ENCODE measurements around the gene ZNF324B. TPM values are rescaled to one million over a fixed set of nuclear protein-coding genes. Genes with fewer than 3 reads are reported as not detected.
"Not testable (repeated sequence)": the region's sequence is repeated elsewhere in the genome, so short reads cannot be mapped to it uniquely, and the experiment has no call there.

Gene ZNF324B
- total RNA-seq, 1 donor from 2014 or later, result 11.3 TPM

DNA sequence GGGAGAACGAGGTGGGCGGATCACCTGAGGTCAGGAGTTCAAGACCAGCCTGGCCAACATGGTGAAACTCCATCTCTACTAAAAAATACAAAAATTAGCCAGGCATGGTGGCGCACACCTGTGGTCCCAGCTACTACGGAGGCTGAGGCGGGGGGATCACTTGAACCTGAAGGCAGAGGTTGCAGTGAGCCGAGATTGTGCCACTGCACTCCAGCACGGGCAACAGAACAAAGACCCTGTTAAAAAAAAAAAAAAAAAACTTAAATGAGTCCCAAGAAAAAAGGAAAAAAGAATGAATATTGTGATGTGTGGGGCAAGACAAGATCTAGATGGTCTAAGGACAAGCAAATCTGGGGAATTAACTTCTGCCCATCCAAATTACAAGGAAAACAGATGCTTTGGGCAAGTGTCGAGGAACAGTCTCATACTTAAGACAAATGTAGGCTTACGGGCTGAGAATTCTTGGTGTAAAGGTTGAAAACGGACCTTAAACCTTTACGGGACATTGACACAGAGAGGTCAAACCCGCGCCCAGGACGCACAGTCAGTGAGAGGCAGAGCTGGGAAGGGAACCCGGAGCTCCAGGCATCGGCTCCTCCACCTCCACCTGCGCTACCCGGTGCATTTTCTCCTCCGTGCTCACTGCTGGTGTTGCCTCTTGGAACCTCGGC, 14.8 kb downstream of the ZNF324B start:
- peaks cover 17% of the 10 kb centered on the region for H3K36me3 Mint-ChIP-seq (ENCODE audit: low read depth)
- no peak overlapping the region for H3K27ac Mint-ChIP-seq
- DNase-seq (ENCODE audit: low spot score), result no peak
- H3K27me3 Mint-ChIP-seq (ENCODE audit: low read depth), result no peaks in the 10 kb centered on the region
- intact Hi-C loops (cut with micrococcal nuclease), result loop anchor here (2.0 kb wide), 1 partner anchor 15 kb away; the partner anchor contains the start of gene ZNF324B
- H3K4me3 Mint-ChIP-seq (ENCODE audit: low read depth), result peak overlapping the region; percentile 80
- H3K4me1 Mint-ChIP-seq (ENCODE audit: low read depth), result peaks cover 13% of the 10 kb centered on the region
- no peaks in the 10 kb centered on the region for H3K9me3 Mint-ChIP-seq

DNA sequence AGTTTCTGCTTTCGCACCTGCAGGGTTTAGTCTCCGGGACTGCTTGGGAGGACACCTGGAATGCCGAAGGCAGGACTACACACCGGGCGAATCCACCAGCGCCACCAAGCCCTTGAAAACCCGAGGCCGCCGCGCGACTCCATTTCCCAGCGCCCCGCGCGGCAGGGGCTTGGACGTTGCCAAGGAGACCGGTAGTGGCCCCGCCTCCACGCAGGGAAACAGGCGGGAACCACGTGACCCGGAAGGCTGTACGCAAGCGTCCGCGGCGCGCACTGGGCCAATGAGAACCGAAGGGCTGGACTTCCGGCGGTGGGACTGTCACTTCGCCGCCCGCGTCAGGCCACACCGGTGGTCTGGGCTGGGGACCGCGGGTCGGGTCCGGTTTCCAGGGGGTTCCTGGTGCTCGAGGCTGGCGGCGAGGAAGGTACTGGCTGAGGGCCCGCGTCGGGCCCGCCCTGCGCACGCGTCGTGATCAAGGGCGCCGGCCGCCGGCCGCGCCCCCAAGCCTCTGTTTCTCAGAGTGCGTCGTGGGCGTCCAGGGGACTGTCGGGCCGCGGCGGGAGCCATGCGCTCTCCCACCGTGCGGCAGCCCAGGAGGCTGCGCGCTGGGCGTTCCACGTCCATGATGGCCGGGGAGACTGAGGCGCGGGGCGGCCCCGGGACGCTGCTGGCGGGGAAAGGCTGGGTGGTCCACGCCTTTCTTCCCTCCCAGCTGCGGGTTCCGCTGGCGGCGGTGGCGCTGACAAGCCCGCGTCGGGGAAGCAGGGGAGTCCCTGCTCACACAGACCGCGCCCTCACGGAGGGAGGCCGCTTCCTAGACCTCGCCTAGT, 15.6 kb downstream of the ZNF324B start, which contains the start of gene ZNF324:
Gene ZNF324, plus strand, starts transcription at position 321 of the 830 bp plus-strand sequence. CDS start 2,106 bp downstream, outside the sequence.
- Mint-ChIP-seq H3K36me3 (ENCODE audit: low read depth) (peaks cover 21% of the 10 kb centered on the region), H3K27me3 (ENCODE audit: low read depth) (no peaks in the 10 kb centered on the region), H3K4me3 (ENCODE audit: low read depth) (peak within 1 kb of the TSS; percentile 80), H3K4me1 (ENCODE audit: low read depth) (peaks cover 13% of the 10 kb centered on the region), H3K9me3 (no peaks in the 10 kb centered on the region), H3K27ac (peak within 1 kb of the TSS; percentile 68)
- peak; percentile 96 for DNase-seq (ENCODE audit: low spot score)
- intact Hi-C loops (cut with micrococcal nuclease), result loop anchor here (1.0 to 2.0 kb wide), 3 partner anchors 8 to 27 kb away; partner anchors contain the start of genes ZNF132 and ZNF324B

DNA sequence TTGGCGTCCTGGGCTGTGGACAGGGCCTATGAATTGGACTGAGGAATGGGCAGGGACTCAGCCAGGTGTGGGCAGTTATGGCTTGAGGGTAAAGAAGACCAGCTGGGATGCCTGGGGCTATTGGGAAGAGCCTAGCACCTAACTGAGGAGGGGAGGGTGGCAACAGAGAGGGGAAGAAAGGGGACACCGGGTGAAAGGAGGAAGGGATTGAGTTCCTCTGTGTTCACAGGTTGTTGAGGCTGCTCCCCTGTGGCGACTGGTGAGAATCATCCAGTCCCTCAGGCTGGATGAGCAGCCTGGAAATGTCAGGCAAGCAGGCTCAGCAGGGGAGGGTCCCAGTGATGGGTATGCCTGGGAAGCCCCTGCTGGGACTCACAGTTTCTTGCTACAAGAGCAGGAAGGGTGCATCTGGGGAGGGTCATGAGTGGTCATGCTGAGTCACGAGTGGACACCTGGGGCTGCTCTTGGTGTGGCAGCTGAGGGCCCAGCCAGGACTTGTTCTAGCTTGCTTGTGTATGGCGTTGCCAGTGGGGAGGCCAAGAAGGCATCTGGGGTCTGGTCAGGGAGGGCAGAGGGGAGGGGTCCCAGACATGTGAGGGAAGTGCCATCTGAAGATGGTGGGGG, 16.9 kb downstream of the ZNF324B start:
- no peak for DNase-seq (ENCODE audit: low spot score)
- Mint-ChIP-seq H3K27ac (no peak overlapping the region), H3K36me3 (ENCODE audit: low read depth) (peaks cover 33% of the 10 kb centered on the region), H3K4me1 (ENCODE audit: low read depth) (peaks cover 13% of the 10 kb centered on the region), H3K27me3 (ENCODE audit: low read depth) (no peaks in the 10 kb centered on the region), H3K4me3 (ENCODE audit: low read depth) (peak overlapping the region; percentile 80), H3K9me3 (no peaks in the 10 kb centered on the region)
- intact Hi-C loops (cut with micrococcal nuclease), result no loop called here

DNA sequence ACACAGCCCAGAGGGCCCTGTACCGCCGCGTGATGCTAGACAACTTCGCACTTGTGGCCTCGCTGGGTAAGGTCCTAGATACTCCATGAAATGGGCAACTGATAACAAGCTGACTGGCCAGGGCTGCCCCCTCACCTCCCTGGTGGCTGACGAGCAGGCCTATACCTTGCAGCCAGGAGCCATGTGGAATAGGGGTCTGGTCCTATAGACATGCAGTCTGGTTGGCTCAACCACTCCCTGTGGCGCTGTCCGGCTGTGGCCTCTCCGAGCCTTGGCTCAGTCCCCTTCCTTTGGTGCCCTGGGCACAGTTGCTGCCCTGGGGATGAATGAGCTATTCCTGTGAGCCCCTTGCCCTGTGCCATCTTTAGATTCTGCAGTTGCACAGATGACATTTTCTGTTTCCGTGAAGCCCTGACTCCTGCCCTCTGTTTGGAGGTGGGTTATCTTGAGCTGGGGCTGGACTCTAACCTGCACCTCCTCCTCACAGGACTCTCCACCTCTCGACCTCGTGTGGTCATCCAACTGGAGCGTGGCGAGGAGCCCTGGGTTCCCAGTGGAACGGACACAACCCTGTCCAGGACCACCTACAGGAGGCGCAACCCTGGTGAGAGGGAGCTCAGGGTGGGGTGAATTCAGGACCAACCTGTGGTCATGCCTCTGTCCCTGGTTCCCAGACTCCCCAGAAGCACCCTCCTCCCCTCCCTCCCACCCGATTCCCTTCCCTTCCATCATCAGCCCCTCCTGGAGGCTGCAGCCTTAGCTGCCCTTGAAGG, 18.0 kb downstream of the ZNF324B start:
- H3K27ac Mint-ChIP-seq, result no peak overlapping the region

DNA sequence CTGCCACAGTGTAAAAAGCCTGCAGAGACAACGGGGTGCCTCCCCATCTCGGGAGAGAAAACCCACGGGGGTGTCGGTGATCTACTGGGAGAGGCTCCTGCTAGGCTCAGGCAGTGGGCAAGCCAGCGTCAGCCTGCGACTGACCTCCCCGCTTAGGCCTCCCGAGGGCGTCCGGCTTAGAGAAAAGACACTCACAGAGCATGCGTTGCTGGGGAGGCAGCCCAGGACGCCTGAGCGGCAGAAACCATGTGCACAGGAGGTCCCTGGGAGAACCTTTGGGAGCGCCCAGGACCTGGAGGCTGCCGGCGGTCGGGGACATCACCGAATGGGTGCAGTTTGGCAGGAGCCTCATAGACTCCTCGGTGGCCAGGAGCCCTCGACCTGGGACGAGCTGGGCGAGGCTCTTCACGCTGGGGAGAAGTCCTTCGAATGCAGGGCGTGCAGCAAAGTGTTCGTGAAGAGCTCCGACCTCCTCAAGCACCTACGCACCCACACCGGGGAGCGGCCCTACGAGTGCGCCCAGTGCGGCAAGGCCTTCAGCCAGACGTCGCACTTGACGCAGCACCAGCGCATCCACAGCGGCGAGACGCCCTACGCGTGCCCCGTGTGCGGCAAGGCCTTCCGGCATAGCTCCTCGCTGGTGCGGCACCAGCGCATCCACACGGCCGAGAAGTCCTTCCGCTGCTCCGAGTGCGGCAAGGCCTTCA, 19.6 kb downstream of the ZNF324B start:
- H3K27ac Mint-ChIP-seq; H3K27me3 Mint-ChIP-seq (ENCODE audit: low read depth); H3K9me3 Mint-ChIP-seq; intact Hi-C loops (cut with micrococcal nuclease); H3K4me3 Mint-ChIP-seq (ENCODE audit: low read depth); DNase-seq (ENCODE audit: low spot score): not testable (repeated sequence)
- Mint-ChIP-seq H3K36me3 (ENCODE audit: low read depth) (peaks cover 33% of the 10 kb centered on the region), H3K4me1 (ENCODE audit: low read depth) (peaks cover 25% of the 10 kb centered on the region)

More for the DNA sequence above, 18.0 kb downstream of the ZNF324B start:
- Mint-ChIP-seq H3K4me1 (ENCODE audit: low read depth) (peaks cover 18% of the 10 kb centered on the region), H3K9me3 (no peaks in the 10 kb centered on the region), H3K36me3 (ENCODE audit: low read depth) (peaks cover 33% of the 10 kb centered on the region), H3K27me3 (ENCODE audit: low read depth) (no peaks in the 10 kb centered on the region), H3K4me3 (ENCODE audit: low read depth) (peak overlapping the region; percentile 13)
- no peak for DNase-seq (ENCODE audit: low spot score)
- intact Hi-C loops (cut with micrococcal nuclease), result no loop called here

DNA sequence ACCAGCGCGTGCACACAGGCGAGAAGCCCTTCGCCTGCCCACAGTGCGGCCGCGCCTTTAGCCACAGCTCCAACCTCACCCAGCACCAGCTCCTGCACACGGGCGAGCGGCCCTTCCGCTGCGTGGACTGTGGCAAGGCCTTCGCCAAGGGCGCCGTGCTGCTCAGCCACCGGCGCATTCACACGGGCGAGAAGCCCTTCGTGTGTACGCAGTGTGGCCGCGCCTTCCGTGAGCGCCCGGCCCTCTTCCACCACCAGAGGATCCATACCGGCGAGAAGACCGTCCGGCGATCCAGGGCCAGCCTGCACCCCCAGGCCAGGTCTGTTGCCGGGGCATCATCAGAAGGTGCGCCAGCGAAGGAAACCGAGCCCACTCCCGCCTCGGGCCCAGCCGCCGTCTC, 20.3 kb downstream of the ZNF324B start:
- H3K36me3 Mint-ChIP-seq (ENCODE audit: low read depth), result peaks cover 33% of the 10 kb centered on the region

DNA sequence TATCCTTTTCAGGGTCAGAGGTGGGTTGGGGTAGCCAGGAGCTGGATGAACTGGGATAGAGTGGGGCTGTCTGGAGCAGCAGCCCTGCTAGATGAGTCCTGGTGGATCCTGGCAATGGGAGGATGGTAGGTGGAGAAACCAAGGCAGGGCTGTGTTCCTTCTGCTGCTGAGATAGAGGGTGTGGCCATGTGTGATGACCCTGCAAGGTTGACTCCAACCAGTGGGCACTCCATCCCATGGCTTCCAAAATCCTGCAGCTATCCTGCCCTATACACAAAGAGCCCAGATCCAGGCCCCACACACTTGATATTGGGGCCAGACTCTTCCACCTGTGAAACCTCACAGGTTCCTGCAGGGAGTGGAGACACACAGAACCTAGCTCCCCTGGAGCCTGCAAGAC, 22.4 kb downstream of the ZNF324B start:
- no peak overlapping the region for H3K27ac Mint-ChIP-seq
- intact Hi-C loops (cut with micrococcal nuclease), result no loop called here

More for the DNA sequence above, 20.3 kb downstream of the ZNF324B start:
- no peak for DNase-seq (ENCODE audit: low spot score)
- H3K4me3 Mint-ChIP-seq (ENCODE audit: low read depth), result no peak overlapping the region
- H3K27ac Mint-ChIP-seq, result no peak overlapping the region
- no peaks in the 10 kb centered on the region for H3K9me3 Mint-ChIP-seq
- H3K4me1 Mint-ChIP-seq (ENCODE audit: low read depth), result peaks cover 28% of the 10 kb centered on the region
- H3K27me3 Mint-ChIP-seq (ENCODE audit: low read depth), result no peaks in the 10 kb centered on the region
- intact Hi-C loops (cut with micrococcal nuclease), result no loop called here

DNA sequence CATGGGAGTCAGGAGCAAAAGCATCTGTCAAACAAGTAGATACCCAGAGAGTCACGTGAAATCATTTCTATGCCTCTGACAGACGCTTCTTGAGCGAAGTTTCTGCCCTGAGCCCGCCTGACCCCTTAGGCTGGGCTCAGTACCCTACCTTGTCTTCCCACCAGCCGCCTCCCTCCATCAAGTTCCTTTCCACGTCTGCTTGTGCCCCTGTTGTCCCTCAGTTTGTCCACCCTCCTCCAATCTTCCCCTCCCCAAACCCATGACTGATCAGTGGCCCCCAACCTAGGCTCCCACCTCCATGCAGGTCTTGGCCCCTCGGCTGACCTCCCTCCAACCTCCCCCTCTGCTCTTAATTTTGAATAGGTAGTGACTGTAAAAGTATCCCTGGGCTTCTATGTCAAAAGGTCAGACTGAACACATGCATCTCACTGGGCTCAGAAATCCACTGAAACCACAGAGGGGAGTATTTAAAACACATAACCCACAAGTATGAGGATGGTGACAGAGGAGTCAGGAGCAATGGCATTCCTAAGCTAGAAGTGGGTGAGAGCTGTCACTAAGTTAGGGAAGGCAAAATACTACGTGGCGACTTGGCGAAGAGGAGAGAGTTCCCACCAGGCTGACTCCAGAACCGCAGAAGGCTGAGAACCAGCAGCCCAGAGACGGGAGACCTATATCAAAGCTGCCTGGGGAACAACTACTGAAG, 23.0 kb downstream of the ZNF324B start:
- peak overlapping the region; percentile 35 for H3K4me3 Mint-ChIP-seq (ENCODE audit: low read depth)
- intact Hi-C loops (cut with micrococcal nuclease), result no loop called here
- H3K4me1 Mint-ChIP-seq (ENCODE audit: low read depth), result peaks cover 18% of the 10 kb centered on the region
- no peaks in the 10 kb centered on the region for H3K27me3 Mint-ChIP-seq (ENCODE audit: low read depth)
- H3K27ac Mint-ChIP-seq, result peak overlapping the region; percentile 58
- no peak for DNase-seq (ENCODE audit: low spot score)
- no peaks in the 10 kb centered on the region for H3K9me3 Mint-ChIP-seq
- peaks cover 27% of the 10 kb centered on the region for H3K36me3 Mint-ChIP-seq (ENCODE audit: low read depth)

More for the DNA sequence above, 22.4 kb downstream of the ZNF324B start:
- Mint-ChIP-seq H3K27me3 (ENCODE audit: low read depth) (no peaks in the 10 kb centered on the region), H3K4me3 (ENCODE audit: low read depth) (no peak overlapping the region), H3K4me1 (ENCODE audit: low read depth) (peaks cover 18% of the 10 kb centered on the region), H3K36me3 (ENCODE audit: low read depth) (peaks cover 28% of the 10 kb centered on the region), H3K9me3 (no peaks in the 10 kb centered on the region)
- no peak for DNase-seq (ENCODE audit: low spot score)

DNA sequence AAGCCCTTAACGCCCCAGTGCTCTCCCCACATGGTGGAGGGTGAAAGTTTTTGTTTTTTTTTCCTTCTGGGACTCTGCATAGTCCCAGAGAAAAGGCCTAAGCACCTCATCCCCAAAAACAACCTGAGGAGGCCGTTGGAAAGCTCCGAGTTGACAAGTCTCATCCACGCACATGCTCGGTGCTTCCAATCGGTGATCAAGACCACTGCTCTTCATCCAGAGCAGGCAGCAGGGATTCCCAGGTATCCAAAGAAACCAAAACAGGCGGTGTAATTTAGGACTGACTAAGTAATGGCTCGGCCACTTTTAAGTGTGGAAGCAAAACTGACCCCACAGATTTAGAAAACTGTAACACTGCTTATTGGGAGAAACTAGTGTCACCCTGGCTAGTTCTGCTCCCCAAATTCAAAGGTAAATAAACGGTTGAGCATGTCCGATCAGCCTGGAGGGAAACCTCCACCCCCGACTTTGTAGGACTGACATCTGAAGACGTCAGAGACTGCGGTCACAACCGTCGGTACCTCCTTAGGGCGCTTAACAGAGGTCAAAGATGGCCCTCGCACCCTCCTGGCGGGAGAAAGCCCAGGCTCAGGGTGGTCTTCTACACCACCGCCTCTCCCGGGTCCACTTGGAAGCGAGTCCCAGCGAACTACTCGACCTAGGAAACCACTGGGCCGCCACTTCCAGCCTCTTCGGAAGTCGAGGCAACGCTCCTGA, 23.7 kb downstream of the ZNF324B start:
- Mint-ChIP-seq H3K4me3 (ENCODE audit: low read depth) (peak overlapping the region; percentile 88), H3K4me1 (ENCODE audit: low read depth) (peaks cover 18% of the 10 kb centered on the region), H3K27ac (peak overlapping the region; percentile 99), H3K36me3 (ENCODE audit: low read depth) (peaks cover 22% of the 10 kb centered on the region), H3K9me3 (no peaks in the 10 kb centered on the region), H3K27me3 (ENCODE audit: low read depth) (no peaks in the 10 kb centered on the region)
- intact Hi-C loops (cut with micrococcal nuclease), result loop anchor here (1.0 kb wide), 2 partner anchors 8 to 44 kb away; partner anchors contain the start of genes ZBTB45 and ZNF324
- DNase-seq (ENCODE audit: low spot score), result no peak

DNA sequence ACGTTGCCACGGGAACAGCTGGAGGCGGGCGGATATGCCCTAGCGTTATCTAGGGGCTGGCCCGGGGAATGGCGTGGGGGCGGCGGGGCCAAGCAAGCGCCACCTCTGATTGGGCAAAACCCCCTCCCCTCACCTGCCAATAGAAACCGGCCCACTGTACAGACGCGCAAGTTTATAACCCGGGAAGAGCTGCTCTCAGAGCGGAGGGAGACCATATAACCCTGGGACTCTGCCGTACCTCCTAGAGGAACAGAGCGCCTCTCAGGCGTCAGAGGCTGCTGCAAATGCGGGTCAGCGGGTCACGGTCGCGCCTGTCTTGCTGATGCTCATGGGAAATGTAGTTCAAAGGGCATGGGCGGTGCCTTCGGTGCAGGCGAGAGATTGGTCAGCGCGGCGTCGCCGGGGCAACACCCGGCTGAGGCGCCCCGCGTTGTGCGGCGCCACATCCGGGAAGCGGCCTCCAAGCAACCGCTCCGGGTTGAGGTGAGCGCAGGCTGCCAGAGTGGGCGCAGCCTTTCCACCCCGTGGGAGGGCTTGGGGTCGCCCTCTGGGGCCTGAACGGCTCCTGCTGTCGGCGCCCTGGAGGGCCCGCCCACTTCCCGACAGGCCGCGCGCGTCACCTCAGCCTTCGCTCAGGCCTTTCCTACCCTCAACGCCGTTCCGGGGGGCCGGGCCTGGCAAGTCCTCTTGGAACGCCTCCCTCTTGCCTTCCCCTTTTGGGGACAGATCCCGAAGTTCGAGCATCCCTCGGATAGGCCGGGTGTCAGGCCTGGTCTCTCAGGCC, 24.5 kb downstream of the ZNF324B start, which contains the start of gene ZNF446:
Gene ZNF446, plus strand, starts transcription at position 639 of the 784 bp plus-strand sequence. CDS start 867 bp downstream, outside the sequence.
- H3K36me3 Mint-ChIP-seq (ENCODE audit: low read depth), result peaks cover 16% of the 10 kb centered on the region
- no peaks in the 10 kb centered on the region for H3K9me3 Mint-ChIP-seq
- peak; percentile 97 for DNase-seq (ENCODE audit: low spot score)
- H3K4me3 Mint-ChIP-seq (ENCODE audit: low read depth), result peak within 1 kb of the TSS; percentile 88
- peaks cover 18% of the 10 kb centered on the region for H3K4me1 Mint-ChIP-seq (ENCODE audit: low read depth)
- intact Hi-C loops (cut with micrococcal nuclease), result loop anchor here (1.0 to 2.0 kb wide), 7 partner anchors 9 to 95 kb away; partner anchors contain the start of genes ZBTB45, ZNF324, ZNF324B and ZNF584
- no peaks in the 10 kb centered on the region for H3K27me3 Mint-ChIP-seq (ENCODE audit: low read depth)
- H3K27ac Mint-ChIP-seq, result peak within 1 kb of the TSS; percentile 99

All from activated T-helper 2 cell treated with anti-CD3 and anti-CD28 coated beads, Interferon-gamma antibody, Interleukin-2, Interleukin-4, amounts not matched to agents 10 μg/mL and 5 μg/mL and 100 μg/mL, durations not matched to agents 14 hours and 24 hours and 36 hours (primary cell).